ENCODE results near the gene ZNF227.
A peak's percentile ranks its signal among the peaks of the same experiment; 100 is the strongest.
"Not testable (repeated sequence)": the region's sequence is repeated elsewhere in the genome, so short reads cannot be mapped to it uniquely, and the experiment has no call there.

ZNF227 gene

DNA sequence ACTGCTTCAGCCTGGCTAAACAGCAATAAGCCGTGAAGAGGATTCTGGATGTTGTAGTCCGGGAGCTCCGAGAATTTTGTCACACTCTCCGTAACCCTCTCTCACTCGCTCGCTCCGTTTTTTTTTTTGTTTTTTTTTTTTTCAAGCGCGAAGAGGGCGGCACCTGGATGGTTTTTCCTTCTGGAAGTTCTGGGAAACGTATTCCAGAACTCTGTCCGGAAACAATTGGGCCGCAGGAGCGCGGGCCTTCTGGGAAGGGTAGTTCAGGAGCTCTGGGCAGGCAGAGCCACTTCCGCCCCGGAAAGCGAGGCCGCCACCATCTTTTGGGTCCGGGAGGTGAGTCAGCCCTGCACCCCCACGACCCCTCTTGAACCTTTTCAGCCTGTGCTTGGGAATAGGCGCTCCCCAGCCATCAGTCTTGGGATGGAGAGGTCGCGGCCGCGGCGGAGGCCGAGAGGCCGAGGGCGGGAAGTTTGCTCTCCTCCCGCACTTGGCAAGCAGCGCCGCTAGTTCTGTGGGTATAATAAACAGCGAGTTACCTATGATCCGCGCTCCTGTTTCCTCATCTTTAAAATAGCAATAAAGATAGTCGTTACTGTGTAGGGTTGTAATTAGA lies at the start of gene ZNF227:
Gene ZNF227, plus strand, starts transcription at position 283 of the 616 bp plus-strand sequence. CDS start 5,261 bp downstream, outside the sequence.
- peak; percentile 97 for DNase-seq (ENCODE audit: low read depth)

DNA sequence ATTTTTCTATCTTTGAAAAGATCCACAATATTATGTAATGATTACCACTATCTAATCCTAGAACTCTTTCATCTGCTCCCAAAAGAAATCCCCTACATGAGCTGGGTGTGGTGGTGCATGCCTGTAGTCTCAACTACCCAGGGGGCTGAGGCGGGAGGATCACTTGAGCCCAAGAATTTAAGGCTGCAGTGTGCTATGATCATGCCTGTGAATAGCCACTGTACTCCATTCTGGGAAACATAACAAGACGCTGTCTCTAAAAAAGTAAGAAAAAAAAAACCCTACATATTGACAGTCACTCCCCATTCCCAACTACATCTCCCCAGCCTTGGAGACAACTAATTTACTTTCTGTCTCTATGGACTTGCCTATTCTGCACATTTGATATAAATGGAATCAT lies 48.5 kb upstream of the ZNF227 start:
- no peak for DNase-seq (ENCODE audit: low read depth)

DNA sequence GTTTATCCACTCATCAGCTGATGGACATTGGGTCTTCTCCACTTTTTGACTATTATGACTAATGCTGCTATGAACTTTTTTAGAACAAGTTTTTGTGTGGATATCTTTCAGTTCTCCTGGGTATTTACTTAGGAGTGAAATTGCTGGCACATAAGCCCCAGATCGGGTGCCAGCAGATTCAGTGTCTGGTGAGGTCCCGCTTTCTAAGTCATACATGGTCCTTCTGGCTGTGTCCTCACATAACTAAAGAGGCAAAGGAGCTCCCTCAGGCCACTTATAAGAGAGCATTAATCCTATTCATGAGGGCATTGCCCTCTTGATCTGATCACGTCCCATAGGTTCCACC lies 48.0 kb upstream of the ZNF227 start:
- DNase-seq (ENCODE audit: low read depth): no peak

DNA sequence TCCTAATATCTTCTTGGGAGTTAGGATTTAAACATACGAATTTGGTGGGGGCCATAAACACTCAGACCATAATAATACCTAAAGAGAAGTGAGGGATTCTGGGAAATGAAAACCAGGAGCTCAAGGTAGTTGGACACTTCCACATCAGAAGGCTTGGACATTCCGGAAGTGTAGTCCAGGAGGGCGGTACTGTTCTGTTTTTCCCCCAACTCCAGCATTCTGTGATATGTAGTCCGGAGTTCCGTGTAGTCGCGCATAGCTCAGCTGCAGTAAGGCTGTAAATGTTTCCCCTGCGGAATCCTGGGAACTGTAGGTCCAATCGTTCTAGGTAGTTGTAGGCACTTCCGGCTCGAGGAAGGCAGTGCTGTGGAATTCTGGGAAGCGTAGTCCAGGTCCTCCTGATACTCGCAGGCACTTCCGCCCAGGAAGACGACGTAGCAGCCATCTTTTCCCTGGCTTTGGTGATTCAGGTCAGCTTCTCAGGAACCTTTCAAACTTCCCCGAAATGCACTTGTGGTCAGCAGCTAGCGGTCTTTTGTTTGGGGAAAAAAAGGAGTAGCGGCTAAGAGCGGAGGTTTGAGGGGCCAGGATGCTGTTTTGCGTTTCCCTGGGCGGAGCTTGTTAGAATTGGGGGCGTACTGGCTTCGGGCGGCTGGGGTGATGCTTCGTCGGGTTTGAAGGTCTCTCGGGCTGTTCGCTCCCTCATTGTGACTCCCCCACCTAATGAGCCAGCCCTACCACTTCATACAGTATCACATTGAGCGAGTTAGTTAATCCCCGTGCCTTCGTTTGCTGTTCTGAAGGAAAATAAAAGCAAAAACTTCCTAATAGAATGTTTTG lies 47.4 kb upstream of the ZNF227 start, which contains the start of gene ZNF226:
Gene ZNF226, plus strand, starts transcription at position 428 of the 840 bp plus-strand sequence. CDS start 4,981 bp downstream, outside the sequence.
- peak; percentile 99 for DNase-seq (ENCODE audit: low read depth)

DNA sequence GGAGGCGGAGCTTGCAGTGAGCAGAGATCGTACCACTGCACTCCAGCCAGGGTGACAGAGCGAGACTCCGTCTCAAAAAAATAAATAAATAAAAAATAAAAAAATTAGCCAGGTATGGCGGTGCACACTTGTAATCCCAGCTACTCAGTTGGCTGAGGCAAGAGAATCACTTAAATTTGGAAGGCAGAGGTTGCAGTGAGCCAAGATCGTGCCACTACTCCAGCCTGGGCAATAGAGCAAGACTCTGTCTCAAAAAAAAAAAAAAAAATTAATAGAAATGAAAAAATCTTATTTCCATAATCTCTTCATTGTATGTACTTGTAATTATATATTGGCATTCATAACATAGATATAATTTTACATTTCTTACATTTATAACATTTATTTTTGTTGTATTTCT lies 41.7 kb upstream of the ZNF227 start:
- DNase-seq (ENCODE audit: low read depth): not testable (repeated sequence)

DNA sequence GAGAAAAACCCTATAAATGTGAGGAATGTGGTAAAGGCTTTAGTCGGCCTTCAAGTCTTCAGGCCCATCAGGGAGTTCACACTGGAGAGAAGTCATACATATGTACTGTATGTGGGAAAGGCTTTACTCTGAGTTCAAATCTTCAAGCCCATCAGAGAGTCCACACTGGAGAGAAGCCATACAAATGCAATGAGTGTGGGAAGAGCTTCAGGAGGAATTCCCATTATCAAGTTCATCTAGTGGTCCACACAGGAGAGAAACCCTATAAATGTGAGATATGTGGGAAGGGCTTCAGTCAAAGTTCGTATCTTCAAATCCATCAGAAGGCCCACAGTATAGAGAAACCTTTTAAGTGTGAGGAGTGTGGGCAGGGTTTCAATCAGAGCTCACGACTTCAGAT lies 35.7 kb upstream of the ZNF227 start:
- DNase-seq (ENCODE audit: low read depth): peak; percentile 7

DNA sequence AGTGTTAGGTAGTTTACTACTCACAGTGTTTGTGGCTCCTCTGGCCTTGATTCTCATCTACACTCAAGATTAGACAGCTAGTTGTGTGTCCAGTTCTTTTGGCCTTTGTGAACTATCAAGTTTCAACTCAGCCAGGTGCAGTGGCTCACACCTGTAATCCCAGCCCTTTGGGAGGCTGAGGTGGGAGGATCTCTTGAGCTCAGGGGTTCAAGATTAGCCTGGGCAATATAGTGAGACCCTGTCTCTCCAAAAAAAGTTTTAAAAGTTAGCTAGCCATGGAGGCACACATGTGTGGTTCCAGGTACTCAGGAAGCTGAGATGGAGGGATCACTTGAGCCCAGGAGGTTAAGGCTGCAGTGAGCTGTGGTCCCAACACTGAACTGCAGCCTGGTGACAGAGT lies 31.4 kb upstream of the ZNF227 start:
- DNase-seq (ENCODE audit: low read depth): no peak

DNA sequence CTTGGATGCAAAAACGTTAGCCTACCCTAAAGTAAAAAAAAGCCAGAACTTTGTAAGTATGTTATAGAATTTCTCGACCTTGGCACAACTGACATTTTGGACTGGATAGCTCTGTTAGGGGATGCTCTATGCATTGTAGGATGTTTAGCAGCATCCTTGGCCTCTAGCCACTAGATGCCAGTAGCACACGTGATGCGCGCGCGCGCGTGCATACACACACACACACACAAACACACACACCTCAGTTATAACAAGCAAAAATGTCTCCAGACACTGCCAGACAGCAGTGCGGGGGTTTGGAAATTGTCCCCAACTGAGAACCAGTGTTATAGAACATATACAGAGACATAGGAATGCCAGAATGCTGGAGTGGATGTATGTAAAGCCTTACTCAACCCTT lies 30.2 kb upstream of the ZNF227 start:
- no peak for DNase-seq (ENCODE audit: low read depth)

DNA sequence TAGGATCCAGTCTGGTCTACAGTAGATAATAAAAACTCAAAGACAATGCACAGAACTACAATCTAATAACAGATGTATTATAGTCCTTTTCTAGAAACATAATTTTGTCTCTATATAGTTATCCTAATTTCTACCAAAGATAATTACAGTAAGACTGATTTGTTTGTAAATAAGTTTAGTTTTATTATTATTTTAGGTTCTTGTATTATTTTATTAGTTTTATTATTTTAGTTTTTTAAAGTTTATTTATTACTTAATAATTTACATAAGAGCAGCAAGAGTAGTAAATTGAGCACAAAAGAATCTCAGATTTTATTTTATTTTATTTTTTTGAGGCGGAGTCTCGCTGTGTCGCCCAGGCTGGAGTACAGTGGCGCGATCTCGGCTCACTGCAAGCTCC lies 22.3 kb upstream of the ZNF227 start:
- DNase-seq (ENCODE audit: low read depth): no peak

DNA sequence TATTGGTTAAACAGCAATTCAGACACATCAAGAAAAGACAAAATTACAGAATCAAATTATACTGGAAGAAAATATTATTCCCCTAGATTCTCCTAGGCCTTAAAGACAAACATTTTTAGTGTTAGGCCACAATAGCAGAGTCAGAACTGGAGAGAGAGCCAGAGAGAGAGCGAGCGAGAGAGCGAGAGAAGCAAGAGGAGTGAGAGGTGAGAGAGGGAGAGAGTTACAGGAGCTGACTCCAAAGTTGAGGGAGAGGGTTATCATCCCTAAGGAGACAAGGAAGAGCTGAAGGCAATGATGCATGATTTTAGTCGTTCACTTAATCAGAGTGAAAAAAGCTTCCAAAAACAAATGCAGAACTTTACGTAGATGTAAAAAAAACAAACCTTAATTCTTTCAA lies 20.2 kb upstream of the ZNF227 start:
- DNase-seq (ENCODE audit: low read depth): no peak

DNA sequence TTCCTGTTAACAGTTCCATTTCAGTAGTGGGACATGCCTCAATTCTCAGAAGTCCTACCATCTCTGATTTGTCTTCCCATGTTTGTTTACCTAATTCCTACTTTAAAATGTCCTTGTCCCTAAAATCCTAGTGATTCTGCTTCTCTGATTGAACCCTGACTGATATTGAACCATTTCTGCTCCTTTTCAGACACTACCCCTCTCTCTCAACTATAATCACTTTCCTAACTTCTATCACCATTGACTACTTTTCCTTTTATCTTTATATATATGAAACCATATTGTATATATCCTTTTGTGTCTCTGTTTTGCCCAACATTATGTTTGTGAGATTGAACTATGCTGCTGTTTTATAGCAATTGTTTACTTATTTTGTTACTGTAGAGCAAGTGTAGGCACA lies 15.6 kb upstream of the ZNF227 start:
- no peak for DNase-seq (ENCODE audit: low read depth)

DNA sequence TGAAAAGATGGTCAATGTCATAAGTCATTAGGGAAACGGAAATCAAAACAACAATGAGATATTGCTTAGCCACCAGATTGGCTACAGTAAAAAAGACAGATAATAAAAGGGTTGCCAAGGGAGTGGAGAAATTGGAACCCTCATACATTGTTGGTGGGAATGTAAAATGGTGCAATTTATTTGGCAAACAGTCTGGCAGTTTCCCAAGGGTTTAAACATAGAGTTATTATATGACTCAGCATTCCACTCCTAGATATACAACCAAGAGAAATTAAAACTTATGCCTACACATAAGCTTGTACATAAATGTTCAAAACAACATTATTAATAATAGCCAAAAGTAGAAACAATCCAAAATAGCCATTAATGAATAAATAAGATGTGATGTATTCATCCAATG lies 9.9 kb upstream of the ZNF227 start:
- peak; percentile 43 for DNase-seq (ENCODE audit: low read depth)

DNA sequence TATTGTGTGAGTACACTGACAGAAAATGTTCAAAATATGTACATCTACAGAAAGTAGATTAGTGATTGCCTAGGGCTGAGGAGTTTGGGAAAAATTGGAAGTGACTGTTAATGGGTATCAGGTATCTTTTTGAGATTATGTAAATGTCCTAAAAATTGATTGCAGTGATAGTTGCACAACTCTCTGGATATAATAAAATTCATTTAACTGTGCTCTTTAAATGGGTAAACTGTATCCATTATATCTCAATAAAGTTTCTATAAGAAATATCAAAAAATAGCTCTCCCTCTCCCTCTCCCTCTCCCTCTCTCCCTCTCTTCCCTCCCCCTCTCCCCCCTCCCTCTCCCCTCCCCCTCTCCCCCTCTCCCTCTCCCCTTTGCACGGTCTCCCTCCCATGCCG lies 9.4 kb upstream of the ZNF227 start:
- no peak for DNase-seq (ENCODE audit: low read depth)

DNA sequence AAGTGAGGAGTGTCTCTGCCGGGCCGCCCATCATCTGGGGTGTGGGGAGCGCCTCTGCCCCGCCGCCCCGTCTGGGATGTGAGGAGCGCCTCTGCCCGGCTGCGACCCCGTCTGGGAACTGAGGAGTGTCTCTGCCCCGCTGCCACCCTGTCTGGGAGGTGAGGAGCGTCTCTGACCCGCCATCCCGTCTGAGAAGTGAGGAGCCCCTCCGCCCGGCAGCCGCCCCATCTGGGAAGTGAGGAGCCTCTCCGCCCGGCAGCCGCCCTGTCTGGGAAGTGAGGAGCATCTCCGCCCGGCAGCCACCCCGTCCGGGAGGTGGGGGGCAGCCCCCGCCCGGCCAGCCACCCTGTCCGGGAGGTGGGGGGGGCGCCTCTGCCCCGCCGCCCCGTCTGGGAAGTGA lies 8.5 kb upstream of the ZNF227 start:
- not testable (repeated sequence) for DNase-seq (ENCODE audit: low read depth)

DNA sequence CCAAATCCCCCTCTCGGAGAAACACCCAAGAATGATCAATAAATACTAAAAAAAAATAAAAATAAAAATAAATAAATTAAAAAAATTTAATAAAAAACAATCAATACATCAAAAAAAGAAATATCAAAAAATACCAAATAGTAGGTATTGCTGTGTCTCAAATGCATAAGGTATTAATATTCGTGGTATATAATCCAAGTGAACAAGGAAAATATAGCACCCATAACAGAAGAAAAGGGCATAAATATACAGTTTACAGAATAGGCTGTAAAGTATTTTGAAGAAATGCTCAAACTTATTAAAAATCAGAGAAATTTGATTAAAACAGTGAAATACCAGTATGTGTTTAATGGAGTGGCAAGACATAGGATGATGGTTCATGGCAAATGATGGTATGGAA lies 7.6 kb upstream of the ZNF227 start:
- DNase-seq (ENCODE audit: low read depth): no peak

DNA sequence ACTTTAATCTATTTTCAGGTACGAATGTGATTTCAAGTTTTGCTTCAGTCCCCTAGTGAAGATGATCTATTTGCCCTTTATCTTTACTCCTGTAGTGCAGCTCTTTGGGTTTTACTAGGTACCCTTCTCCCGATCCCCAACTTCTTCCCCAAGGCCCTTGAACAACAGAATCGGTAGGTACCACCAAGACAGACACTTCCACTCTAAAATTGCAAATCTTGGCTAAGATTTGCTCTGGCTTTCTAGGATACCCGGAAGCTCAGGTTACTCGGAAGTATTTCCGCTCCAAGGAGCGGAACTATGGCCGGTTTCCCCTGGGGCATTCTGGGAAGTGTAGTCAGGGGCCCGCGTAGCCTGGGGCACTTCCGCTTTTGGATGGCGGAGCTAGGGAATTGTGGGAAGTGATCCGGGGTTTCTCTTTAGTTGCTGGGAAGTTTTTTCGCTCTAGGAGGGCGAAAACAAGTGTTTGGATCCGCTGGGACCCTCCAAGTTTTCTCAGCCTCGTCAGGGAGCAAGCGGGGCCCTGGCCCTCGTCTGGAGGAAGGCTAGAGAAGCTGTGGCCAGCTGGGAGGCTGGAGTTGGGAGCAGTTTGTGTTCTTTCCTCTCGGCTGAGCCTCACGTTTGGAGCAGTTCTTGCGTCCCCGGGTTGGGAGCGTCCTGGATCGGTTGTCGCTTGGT lies 5.1 kb upstream of the ZNF227 start:
- DNase-seq (ENCODE audit: low read depth): peak; percentile 95

DNA sequence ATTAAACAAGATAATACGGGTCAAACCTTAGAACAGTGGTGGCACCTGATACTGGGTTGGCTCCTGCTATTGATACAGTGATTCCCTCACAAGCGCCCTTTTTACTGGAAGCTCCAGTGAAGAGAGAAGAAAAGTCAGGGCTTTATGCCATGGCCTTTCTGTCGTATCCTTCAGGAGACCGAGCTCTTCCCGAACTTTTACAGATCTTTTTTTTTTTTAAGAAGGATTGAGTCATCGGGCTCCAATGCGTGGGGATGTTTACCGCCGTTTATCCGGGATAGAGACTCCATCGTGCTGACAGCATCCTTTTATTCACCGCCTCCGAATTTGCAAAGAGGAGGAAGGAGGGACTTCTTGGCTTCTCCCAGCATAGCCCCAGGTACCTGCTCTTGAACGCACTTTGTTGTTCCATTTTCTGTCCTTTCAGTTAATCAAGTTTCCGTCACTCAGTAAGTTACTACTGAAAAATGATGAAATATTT lies 574 bp downstream of the ZNF227 start:
- DNase-seq (ENCODE audit: low read depth): peak; percentile 49

DNA sequence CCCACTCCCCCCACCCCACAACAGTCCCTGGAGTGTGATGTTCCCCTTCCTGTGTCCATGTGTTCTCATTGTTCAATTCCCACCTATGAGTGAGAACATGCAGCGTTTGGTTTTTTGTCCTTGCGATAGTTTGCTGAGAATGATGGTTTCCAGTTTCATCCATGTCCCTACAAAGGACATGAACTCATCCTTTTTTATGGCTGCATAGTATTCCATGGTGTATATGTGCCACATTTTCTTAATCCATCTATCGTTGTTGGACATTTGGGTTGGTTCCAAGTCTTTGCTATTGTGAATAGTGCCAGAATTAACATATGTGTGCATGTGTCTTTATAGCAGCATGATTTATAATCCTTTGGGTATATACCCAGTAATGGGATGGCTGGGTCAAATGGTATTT lies 7.6 kb downstream of the ZNF227 start:
- not testable (repeated sequence) for DNase-seq (ENCODE audit: low read depth)

DNA sequence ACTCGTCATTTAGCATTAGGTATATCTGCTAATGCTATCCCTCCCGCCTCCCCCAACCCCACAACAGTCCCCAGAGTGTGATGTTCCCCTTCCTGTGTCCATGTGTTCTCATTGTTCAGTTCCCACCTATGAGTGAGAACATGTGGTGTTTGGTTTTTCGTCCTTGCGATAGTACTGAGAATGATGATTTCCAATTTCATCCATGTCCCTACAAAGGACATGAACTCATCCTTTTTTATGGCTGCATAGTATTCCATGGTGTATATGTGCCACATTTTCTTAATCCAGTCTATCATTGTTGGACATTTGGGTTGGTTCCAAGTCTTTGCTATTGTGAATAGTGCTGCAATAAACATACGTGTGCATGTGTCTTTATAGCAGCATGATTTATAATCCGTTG lies 8.4 kb downstream of the ZNF227 start:
- not testable (repeated sequence) for DNase-seq (ENCODE audit: low read depth)

DNA sequence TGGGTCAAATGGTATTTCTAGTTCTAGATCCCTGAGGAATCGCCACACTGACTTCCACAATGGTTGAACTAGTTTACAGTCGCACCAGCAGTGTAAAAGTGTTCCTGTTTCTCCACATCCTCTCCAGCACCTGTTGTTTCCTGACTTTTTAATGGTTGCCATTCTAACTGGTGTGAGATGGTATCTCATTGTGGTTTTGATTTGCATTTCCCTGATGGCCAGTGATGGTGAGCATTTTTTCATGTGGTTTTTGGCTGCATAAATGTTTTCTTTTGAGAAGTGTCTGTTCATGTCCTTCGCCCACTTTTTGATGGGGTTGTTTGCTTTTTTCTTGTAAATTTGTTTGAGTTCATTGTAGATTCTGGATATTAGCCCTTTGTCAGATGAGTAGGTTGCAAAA lies 9.0 kb downstream of the ZNF227 start:
- not testable (repeated sequence) for DNase-seq (ENCODE audit: low read depth)

DNA sequence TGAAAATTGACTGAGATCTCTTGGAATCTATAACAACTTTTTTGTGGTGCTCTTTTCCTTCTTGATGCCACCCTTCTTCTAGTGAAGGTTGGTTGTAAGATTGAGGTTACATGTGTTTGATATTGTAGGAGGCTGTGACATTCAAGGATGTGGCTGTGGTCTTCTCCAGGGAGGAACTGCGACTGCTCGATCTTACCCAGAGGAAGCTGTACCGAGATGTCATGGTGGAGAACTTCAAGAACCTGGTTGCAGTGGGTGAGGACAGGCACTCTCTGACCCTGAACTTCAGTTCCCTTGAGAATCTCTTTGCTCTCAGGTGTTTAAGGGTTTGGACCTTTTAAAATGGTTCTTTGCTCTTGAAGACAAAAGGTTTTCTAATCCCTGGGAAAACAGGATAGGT lies 16.0 kb downstream of the ZNF227 start:
- DNase-seq (ENCODE audit: low read depth): no peak

DNA sequence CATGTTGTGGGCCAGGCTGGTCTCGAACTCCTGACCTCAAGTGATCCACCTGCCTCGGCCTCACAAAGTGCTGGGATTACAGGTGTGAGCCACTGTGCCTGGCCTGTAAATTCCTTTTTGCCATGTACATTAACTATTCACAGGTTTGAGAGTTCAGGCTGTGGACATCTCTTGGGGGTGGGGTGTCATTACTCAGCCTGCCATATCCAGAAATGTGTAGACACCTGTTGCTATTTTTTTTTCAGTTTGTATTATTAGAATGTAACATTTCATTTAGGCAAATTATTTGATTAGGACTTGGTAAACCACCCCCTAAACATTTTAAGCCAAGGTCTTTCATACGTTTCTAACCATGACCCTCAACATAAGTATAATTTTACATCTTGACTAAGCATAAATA lies 20.5 kb downstream of the ZNF227 start:
- DNase-seq (ENCODE audit: low read depth): no peak

DNA sequence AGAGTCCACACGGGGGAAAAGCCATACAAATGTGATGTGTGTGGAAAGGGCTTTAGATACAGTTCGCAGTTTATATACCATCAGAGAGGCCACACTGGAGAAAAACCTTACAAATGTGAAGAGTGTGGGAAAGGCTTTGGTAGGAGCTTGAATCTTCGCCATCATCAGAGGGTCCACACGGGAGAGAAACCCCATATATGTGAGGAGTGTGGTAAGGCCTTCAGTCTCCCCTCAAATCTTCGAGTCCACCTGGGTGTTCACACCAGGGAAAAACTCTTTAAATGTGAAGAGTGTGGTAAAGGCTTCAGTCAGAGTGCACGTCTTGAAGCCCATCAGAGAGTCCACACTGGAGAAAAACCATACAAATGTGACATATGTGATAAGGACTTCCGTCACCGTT lies 24.1 kb downstream of the ZNF227 start:
- DNase-seq (ENCODE audit: low read depth): no peak
